Smooth muscle cell (in vitro differentiated cells): Measurements from ENCODE around the gene PUM2. TPM values are rescaled to one million over a fixed set of nuclear protein-coding genes. Genes with fewer than 3 reads are reported as not detected.
A peak's percentile ranks its signal among the peaks of the same experiment; 100 is the strongest.

Experiments
- DNase-seq: peaks from one replicate; lab custom pipeline; 2025; ENCODE audit not compliant: unreplicated experiment; lab: John Stamatoyannopoulos, UW
- H2AFZ ChIP-seq: fragments of 200-600 bp; sonication (generic); 2 replicates; pipeline ENCODE4 v1.6.0; 2016; ENCODE audit warnings: antibody characterized with exemption, low read depth, mild to moderate bottlenecking
- H3F3A ChIP-seq: fragments of 200-600 bp; sonication (generic); 2 replicates; pipeline ENCODE4 v1.6.0; 2017; ENCODE audit warnings: antibody characterized with exemption, low read depth
- H3K27ac ChIP-seq: fragments of 200-600 bp; sonication (generic); 2 replicates; pipeline ENCODE4 v1.5.1; 2016; ENCODE audit warnings: low read depth, mild to moderate bottlenecking
- H3K27me3 ChIP-seq: fragments of 200-600 bp; sonication (generic); 2 replicates; pipeline ENCODE4 v1.6.1; 2016; ENCODE audit warnings: low read depth, mild to moderate bottlenecking
- H3K36me3 ChIP-seq: fragments of 200-600 bp; sonication (generic); 2 replicates; pipeline ENCODE4 v1.5.1; 2016; ENCODE audit warnings: low read depth
- H3K4me1 ChIP-seq: fragments of 200-600 bp; sonication (generic); 2 replicates; pipeline ENCODE4 v1.5.1; 2016; ENCODE audit warnings: low read depth
- H3K4me2 ChIP-seq: fragments of 200-600 bp; sonication (generic); 2 replicates; pipeline ENCODE4 v1.6.0; 2016; ENCODE audit warnings: mild to moderate bottlenecking
- H3K4me3 ChIP-seq: fragments of 200-600 bp; sonication (generic); 2 replicates; pipeline ENCODE4 v1.5.1; 2016; ENCODE audit warnings: mild to moderate bottlenecking
- H3K79me2 ChIP-seq: fragments of 200-600 bp; sonication (generic); 2 replicates; pipeline ENCODE4 v1.6.0; 2016; ENCODE audit warnings: low read depth, mild to moderate bottlenecking
- H3K9ac ChIP-seq: fragments of 200-600 bp; sonication (generic); 2 replicates; pipeline ENCODE4 v1.6.0; 2016; ENCODE audit warnings: low read depth
- H3K9me3 ChIP-seq: fragments of 200-600 bp; sonication (generic); replicated peaks from 2 replicates; pipeline ENCODE4 v1.5.1; 2016; ENCODE audit warnings: low read depth
- H4K20me1 ChIP-seq: fragments of 200-600 bp; sonication (generic); 2 replicates; pipeline ENCODE4 v1.6.0; 2016; ENCODE audit warnings: low read depth
- CTCF ChIP-seq: fragments of 200-600 bp; sonication (generic); IDR thresholded peaks from 2 replicates; pipeline ENCODE4 v1.5.1; 2017; ENCODE audit warnings: borderline replicate concordance, mild to moderate bottlenecking, antibody characterized with exemption; ENCODE audit not compliant: insufficient read depth, poor library complexity, severe bottlenecking
- WGBS: methylation state at CpG from one replicate; pipeline ENCODE4 v1.1.7; 2016; ENCODE audit warnings: low lambda C conversion rate; 5-methylcytosine and 5-hydroxymethylcytosine counted together
- polyA plus RNA-seq: library from polyadenylated mRNA; unstranded; fragments of >200 nt; fragmentation: Nextera tagmentation; extraction: Ambion mirVana; gene quantifications from 2 replicates; pipeline ENCODE4 v1.2.1, GENCODE V29; 2016
- total RNA-seq: library from RNA; depleted of rRNA; stranded (reverse); fragments of >200 nt; gene quantifications from 2 replicates; pipeline ENCODE4 v1.2.3, GENCODE V29; 2014

PUM2 gene
- total and polyA plus RNA-seq, 2 experiments from 2014 or later = 5.2 to 42.0 TPM

- no peaks in the 10 kb centered on the region for H3K27me3 ChIP-seq
- no peak overlapping the region for H3K4me3 ChIP-seq
- no peak overlapping the region for H3K4me2 ChIP-seq
- H3K79me2 ChIP-seq = peaks cover 3% of the 10 kb centered on the region
- peaks cover under 1% of the 10 kb centered on the region for H4K20me1 ChIP-seq
- H3K9ac ChIP-seq = no peak overlapping the region
- H3F3A ChIP-seq = peaks cover 5% of the 10 kb centered on the region
- H3K27ac ChIP-seq = no peak overlapping the region
- no peaks in the 10 kb centered on the region for H3K9me3 ChIP-seq
- TF ChIP-seq CTCF = no peak
- H2AFZ ChIP-seq = no peak overlapping the region
- DNase-seq = no peak
- H3K4me1 ChIP-seq = peaks cover 14% of the 10 kb centered on the region
- WGBS = 70% methylated on average over 2 of the region's 2 CpGs
- H3K36me3 ChIP-seq = no peaks in the 10 kb centered on the region
These were observed 4.5 kb upstream of the PUM2 start for GRCh38 chr2:20355131-20355530.

GRCh38 chr2:20353241-20353992 lies 2.8 kb upstream of the PUM2 start:
- Histone ChIP-seq H3K9me3 (no peaks in the 10 kb centered on the region), H4K20me1 (peaks cover 17% of the 10 kb centered on the region), H3K79me2 (peaks cover 20% of the 10 kb centered on the region), H3K4me3 (no peak overlapping the region), H3K27me3 (no peaks in the 10 kb centered on the region), H3F3A (peaks cover 5% of the 10 kb centered on the region), H2AFZ (peak overlapping the region; percentile 16), H3K27ac (peak overlapping the region; percentile 10), H3K4me2 (no peak overlapping the region), H3K9ac (no peak overlapping the region), H3K4me1 (peaks cover 23% of the 10 kb centered on the region), H3K36me3 (no peaks in the 10 kb centered on the region)
- DNase-seq = no peak
- TF ChIP-seq CTCF = no peak
- 82% methylated on average over 9 of the region's 9 CpGs for WGBS

GRCh38 chr2:20352581-20353216 lies 2.1 kb upstream of the PUM2 start:
- no peak for DNase-seq
- no peaks in the 10 kb centered on the region for H3K36me3 ChIP-seq
- peak overlapping the region; percentile 95 for H2AFZ ChIP-seq
- H3K79me2 ChIP-seq = peaks cover 27% of the 10 kb centered on the region
- TF ChIP-seq CTCF = no peak
- 75% methylated on average over 5 of the region's 5 CpGs for WGBS
- peaks cover 30% of the 10 kb centered on the region for H3K4me1 ChIP-seq
- H3K9ac ChIP-seq = no peak overlapping the region
- H4K20me1 ChIP-seq = peaks cover 25% of the 10 kb centered on the region
- H3K4me2 ChIP-seq = peak overlapping the region; percentile 93
- H3K27ac ChIP-seq = peak overlapping the region; percentile 92
- H3K4me3 ChIP-seq = no peak overlapping the region
- no peaks in the 10 kb centered on the region for H3K27me3 ChIP-seq
- peaks cover 5% of the 10 kb centered on the region for H3F3A ChIP-seq
- no peaks in the 10 kb centered on the region for H3K9me3 ChIP-seq
